Activated CD8-positive, alpha-beta T cell treated with anti-CD3 and anti-CD28 coated beads for 36 hours (primary cell): Measurements from ENCODE around the gene KCNAB1. TPM values are rescaled to one million over a fixed set of nuclear protein-coding genes. Genes with fewer than 3 reads are reported as not detected.

ENCODE experiments used
- ATAC-seq: fragments of 200-7000 bp; cut with Tn5 transposase; one replicate; pipeline ENCODE4 v1.10.0; 2021; ENCODE audit warnings: mild to moderate bottlenecking, moderate library complexity
- CTCF ChIA-PET: fragments of 350-600 bp; sonication (Branson Sonifier 250); formaldehyde crosslinking; loops from one replicate; lab custom pipeline; 2021; ENCODE audit warnings: antibody characterized with exemption; lab: Charles Lee
- POLR2A ChIA-PET: fragments of 350-600 bp; sonication (Branson Sonifier 250); formaldehyde crosslinking; loops from one replicate; lab custom pipeline; 2021; ENCODE audit warnings: antibody characterized with exemption; lab: Charles Lee
- DNase-seq: peaks from one replicate; pipeline ENCODE4 v3.0.0-alpha.2; 2020
- H3K27ac Mint-ChIP-seq: one replicate; pipeline ENCODE4 v1.8.0; 2021; ENCODE audit warnings: mild to moderate bottlenecking, mixed read lengths
- H3K27me3 Mint-ChIP-seq: one replicate; pipeline ENCODE4 v1.8.0; 2021; ENCODE audit warnings: mixed read lengths
- H3K36me3 Mint-ChIP-seq: one replicate; pipeline ENCODE4 v1.8.0; 2021; ENCODE audit warnings: low read depth, mixed read lengths
- H3K4me1 Mint-ChIP-seq: one replicate; pipeline ENCODE4 v1.8.0; 2021; ENCODE audit warnings: low read depth, mixed read lengths
- H3K4me3 Mint-ChIP-seq: one replicate; pipeline ENCODE4 v1.8.0; 2021; ENCODE audit warnings: mild to moderate bottlenecking, moderate library complexity, mixed read lengths
- H3K9me3 Mint-ChIP-seq: one replicate; pipeline ENCODE4 v1.8.0; 2021; ENCODE audit warnings: mixed read lengths
- intact Hi-C: fragments of 100-400 bp; cut with micrococcal nuclease; formaldehyde crosslinking; loops from one replicate; pipeline ENCODE4 v1.10.0; 2022
- total RNA-seq, 2 experiments: library from RNA; stranded (reverse); gene quantifications; one replicate each; pipeline ENCODE4 v1.2.3, GENCODE V29; 2021
- TF ChIP-seq, protein P1 (sequence below): fragments of 200-600 bp; IDR thresholded peaks from one replicate; pipeline ENCODE4 v1.8.0; 2022; ENCODE audit warnings: antibody characterized with exemption, mild to moderate bottlenecking

Gene KCNAB1
- total RNA-seq, 2 experiments from 2014 or later, result not detected

DNA sequence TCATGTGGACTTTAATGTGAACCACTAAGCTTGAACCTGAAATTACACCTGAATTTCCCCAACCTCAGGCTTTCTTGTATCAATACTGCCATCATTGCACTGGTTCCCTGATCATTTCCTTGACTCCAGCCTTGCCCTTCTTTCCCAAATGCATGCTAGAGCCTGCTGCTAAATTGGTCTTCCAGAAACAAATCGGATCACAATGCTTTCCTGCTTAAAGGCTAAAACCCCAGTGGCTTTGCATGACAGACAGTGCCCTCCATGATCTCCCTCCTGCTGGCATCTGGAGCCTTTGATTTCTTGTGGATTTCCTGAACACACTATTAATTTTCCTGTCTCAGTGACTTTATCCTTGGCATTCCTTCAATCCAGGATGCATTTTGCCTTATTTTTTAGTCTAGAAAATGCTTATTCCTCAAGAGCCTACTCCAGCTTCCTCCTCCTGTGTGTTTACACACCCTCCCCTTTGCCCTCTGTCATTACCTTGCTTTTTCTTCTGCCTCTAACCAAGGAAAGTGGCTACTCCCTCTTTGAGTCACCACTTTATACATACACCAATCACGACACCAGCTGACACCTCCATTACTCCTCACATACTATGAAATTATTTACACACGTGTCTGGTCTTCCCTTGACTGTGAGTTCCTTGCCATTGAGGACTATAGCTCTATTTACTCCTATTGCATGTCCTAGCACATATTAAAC, 214.6 kb downstream of the KCNAB1 start:
- H3K4me3 Mint-ChIP-seq, result no peak overlapping the region
- peaks cover 4% of the 10 kb centered on the region for H3K27me3 Mint-ChIP-seq
- ChIA-PET CTCF (no interaction called here), POLR2A (no interaction called here)
- H3K9me3 Mint-ChIP-seq, result no peaks in the 10 kb centered on the region
- ATAC-seq, result no peak
- intact Hi-C loops, result no loop called here
- no peaks in the 10 kb centered on the region for H3K36me3 Mint-ChIP-seq
- no peak for DNase-seq
- no peaks in the 10 kb centered on the region for H3K4me1 Mint-ChIP-seq
- no peak overlapping the region for H3K27ac Mint-ChIP-seq
- TF ChIP-seq, protein P1, sequence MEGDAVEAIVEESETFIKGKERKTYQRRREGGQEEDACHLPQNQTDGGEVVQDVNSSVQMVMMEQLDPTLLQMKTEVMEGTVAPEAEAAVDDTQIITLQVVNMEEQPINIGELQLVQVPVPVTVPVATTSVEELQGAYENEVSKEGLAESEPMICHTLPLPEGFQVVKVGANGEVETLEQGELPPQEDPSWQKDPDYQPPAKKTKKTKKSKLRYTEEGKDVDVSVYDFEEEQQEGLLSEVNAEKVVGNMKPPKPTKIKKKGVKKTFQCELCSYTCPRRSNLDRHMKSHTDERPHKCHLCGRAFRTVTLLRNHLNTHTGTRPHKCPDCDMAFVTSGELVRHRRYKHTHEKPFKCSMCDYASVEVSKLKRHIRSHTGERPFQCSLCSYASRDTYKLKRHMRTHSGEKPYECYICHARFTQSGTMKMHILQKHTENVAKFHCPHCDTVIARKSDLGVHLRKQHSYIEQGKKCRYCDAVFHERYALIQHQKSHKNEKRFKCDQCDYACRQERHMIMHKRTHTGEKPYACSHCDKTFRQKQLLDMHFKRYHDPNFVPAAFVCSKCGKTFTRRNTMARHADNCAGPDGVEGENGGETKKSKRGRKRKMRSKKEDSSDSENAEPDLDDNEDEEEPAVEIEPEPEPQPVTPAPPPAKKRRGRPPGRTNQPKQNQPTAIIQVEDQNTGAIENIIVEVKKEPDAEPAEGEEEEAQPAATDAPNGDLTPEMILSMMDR, result no peak

DNA sequence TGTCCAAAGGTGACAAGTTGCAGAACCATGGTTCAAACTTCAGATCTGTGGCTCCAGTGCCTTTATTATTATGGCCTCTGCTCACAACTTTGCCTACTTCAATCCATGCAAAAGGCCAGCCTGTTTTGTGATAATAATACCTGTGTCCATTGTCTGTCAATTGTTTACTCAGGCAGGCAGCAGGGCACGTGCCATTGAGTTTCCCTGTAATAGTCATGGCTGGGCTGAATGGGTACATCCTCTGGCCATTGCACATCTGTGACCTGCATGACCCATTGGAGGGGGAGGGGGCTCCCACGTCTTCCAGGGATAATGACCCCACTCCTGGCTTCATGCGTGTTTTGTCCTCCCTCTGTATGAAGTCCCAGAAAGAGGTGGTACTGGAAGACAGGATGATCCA, 219.1 kb downstream of the KCNAB1 start:
- Mint-ChIP-seq H3K36me3 (no peaks in the 10 kb centered on the region), H3K4me3 (no peak overlapping the region), H3K27ac (no peak overlapping the region), H3K9me3 (no peaks in the 10 kb centered on the region), H3K27me3 (peaks cover 8% of the 10 kb centered on the region), H3K4me1 (peaks cover 2% of the 10 kb centered on the region)
- DNase-seq (no peak), ATAC-seq (no peak)
- TF ChIP-seq, protein P1, result no peak
- CTCF ChIA-PET, result no interaction called here
- intact Hi-C loops, result no loop called here
- POLR2A ChIA-PET, result no interaction called here

DNA sequence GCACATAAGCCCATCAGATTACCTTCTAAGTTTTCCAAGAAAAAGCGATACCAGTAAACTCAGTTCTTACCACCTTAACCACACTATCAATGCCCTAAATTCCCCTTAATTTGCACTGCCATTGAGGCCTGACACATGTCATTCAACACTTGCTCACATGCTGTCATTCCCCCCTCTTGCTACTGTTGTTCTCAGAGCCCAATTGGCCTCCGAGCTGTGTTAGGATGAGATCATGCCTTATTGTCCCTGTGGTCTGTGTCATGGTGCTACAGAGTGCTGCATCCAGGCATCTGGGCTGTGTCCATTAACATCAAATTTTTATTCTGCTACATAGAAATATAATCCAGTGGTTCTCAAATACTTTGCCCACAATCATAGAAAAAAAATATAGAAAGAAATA, 221.0 kb downstream of the KCNAB1 start:
- Mint-ChIP-seq H3K4me3 (no peak overlapping the region), H3K9me3 (no peaks in the 10 kb centered on the region), H3K4me1 (peaks cover 2% of the 10 kb centered on the region), H3K27ac (no peak overlapping the region), H3K36me3 (no peaks in the 10 kb centered on the region), H3K27me3 (peaks cover 12% of the 10 kb centered on the region)
- intact Hi-C loops, result no loop called here
- ChIA-PET CTCF (no interaction called here), POLR2A (no interaction called here)
- DNase-seq (no peak), ATAC-seq (no peak)
- TF ChIP-seq, protein P1, result no peak

DNA sequence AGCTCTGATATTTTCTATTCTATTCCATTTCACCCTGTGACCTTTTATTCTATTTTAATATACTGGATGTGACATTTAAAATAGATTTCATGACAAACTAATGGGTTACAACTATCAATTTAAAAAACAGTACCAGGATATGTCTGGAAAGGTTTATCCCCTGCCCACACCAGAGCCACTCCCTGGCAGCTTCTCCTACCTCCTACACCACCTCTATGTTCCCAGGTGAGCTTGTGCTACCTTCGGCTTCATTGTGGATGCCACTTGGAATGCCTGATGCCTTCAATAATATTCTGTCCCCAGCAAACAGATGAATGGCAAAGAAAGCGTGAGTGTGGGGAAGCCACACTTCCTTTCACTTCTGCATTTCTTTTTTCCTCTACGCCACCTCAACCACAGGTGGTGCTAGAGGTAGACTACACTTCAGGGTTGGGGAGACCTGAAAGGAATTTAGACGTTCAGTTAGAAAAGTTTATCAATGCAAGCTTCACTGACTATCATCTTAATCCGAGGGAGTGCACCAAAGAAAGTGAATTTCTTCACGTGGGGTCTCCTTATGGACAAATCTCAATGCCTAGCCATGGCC, 221.5 kb downstream of the KCNAB1 start:
- Mint-ChIP-seq H3K27ac (no peak overlapping the region), H3K36me3 (no peaks in the 10 kb centered on the region), H3K27me3 (peaks cover 12% of the 10 kb centered on the region), H3K9me3 (no peaks in the 10 kb centered on the region), H3K4me1 (peaks cover 2% of the 10 kb centered on the region), H3K4me3 (no peak overlapping the region)
- no peak for DNase-seq
- ChIA-PET CTCF (interaction anchor here (0.8 to 1.2 kb wide), 3 partner anchors 11 to 192 kb away, joined by 3 read pairs; no protein-coding TSS in a partner anchor), POLR2A (no interaction called here)
- no peak for ATAC-seq
- TF ChIP-seq, protein P1, result no peak
- intact Hi-C loops, result no loop called here

DNA sequence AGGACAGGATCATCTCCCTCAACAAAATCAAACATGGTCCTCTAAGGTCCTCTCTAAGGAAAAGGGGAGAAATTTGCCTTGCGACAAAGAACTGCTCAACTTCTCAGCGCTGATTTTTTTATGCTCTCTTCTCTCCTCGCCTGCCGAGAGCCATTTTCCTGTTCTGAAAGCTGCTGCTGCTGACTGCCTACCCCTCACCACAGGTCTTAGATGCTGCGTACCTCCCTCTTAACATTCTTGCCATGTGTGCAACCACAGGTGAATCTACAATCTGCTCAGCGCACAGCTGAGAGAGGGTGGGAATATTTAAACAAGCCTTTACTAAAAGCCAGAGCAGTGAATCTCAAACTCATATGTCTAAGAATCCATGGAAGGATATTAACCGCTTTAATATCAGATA, 223.8 kb downstream of the KCNAB1 start:
- no peak for ATAC-seq
- CTCF ChIA-PET, result interaction anchor here (1.3 kb wide), 1 partner anchor 166 kb away, joined by 3 read pairs; no protein-coding TSS in a partner anchor
- H3K4me3 Mint-ChIP-seq, result no peak overlapping the region

More for the DNA sequence above, 223.8 kb downstream of the KCNAB1 start:
- POLR2A ChIA-PET, result no interaction called here
- no peak for DNase-seq
- Mint-ChIP-seq H3K27me3 (peaks cover 12% of the 10 kb centered on the region), H3K36me3 (no peaks in the 10 kb centered on the region), H3K4me1 (peaks cover 2% of the 10 kb centered on the region), H3K9me3 (no peaks in the 10 kb centered on the region), H3K27ac (no peak overlapping the region)
- intact Hi-C loops, result no loop called here
- TF ChIP-seq, protein P1, result no peak
